GM12874 (cell line): Measurements from ENCODE around the gene LDB2.

ENCODE experiments used
- TF ChIP-seq, protein P1 (sequence below): IDR thresholded peaks from 2 replicates; pipeline ENCODE4 v1.5.1; 2011; ENCODE audit warnings: low read depth, mild to moderate bottlenecking, control low read depth, low read length, moderate library complexity; ENCODE audit not compliant: insufficient read depth

LDB2 gene

DNA sequence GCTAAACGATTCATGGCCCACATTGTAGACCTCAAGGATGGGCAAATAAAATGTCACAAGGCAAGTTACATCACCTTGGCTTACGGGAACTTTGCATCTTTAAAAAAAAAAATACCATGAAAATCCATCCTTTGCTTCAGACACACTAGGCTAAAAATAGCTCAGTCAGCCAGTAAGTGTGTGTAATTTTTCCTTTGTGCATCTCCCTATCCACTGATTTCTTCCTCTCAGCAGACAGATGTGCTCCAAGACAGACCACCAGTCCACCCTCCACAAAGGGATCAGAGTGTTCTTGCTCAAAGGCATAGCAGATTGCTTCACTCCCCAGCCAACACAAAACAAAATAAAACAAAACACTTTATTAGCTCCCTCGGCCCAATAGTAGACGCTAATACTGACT is 14.6 kb downstream of the LDB2 start:
- TF ChIP-seq, protein P1, sequence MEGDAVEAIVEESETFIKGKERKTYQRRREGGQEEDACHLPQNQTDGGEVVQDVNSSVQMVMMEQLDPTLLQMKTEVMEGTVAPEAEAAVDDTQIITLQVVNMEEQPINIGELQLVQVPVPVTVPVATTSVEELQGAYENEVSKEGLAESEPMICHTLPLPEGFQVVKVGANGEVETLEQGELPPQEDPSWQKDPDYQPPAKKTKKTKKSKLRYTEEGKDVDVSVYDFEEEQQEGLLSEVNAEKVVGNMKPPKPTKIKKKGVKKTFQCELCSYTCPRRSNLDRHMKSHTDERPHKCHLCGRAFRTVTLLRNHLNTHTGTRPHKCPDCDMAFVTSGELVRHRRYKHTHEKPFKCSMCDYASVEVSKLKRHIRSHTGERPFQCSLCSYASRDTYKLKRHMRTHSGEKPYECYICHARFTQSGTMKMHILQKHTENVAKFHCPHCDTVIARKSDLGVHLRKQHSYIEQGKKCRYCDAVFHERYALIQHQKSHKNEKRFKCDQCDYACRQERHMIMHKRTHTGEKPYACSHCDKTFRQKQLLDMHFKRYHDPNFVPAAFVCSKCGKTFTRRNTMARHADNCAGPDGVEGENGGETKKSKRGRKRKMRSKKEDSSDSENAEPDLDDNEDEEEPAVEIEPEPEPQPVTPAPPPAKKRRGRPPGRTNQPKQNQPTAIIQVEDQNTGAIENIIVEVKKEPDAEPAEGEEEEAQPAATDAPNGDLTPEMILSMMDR = no peak

DNA sequence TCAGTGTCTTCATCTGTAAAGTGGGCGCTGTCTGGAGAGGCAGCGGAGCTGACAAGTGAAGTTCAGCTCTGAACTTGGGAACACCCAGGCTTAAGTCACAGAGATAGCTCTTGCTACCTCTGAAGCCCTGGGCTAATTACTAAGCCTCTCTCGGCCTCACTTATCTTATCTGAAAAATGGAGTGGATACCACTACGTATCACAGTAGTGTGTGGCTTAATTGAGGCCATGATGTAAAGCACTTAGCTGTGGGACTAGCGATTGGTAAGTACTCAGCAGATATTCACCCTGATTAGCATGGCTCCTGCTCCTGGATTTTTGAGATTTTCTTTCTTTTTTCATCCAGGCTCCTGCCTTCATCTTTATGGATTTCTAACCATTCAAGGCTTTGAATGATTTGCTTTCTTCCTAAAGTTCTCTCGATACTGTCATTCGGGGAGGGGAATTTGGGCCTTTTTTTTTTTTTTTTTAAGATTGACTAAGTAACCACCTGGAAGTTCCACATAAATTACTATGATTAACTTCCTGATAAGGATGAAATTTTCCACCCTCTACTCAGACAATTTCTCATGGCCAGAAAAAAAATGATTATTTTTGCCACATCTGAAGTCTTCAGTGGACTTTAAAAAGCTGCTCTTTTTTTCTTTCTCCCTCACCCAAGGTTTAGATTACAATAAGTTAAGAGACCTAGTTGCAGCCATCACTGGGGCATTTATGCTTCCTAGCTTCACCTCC is 17.1 kb downstream of the LDB2 start:
- TF ChIP-seq, protein P1 = no peak

DNA sequence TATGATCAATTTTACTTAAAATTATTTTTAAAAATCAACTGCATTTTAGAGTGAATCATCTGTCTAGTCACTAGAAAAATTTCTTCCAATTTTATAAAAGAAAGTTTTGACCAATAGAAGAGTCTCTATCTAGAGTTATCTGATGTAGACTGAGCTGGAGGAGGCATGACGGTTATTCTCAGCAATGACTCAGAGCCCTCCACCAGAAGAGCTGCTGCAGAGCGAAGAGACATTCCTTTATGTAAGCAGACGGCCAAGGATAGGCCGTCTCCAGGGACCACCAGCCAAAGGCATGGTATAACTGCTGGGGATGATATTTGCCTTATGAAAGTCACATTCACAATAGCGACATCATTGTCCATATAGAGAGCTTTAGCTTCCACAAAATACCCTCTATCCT is 23.0 kb downstream of the LDB2 start:
- TF ChIP-seq, protein P1 = no peak

DNA sequence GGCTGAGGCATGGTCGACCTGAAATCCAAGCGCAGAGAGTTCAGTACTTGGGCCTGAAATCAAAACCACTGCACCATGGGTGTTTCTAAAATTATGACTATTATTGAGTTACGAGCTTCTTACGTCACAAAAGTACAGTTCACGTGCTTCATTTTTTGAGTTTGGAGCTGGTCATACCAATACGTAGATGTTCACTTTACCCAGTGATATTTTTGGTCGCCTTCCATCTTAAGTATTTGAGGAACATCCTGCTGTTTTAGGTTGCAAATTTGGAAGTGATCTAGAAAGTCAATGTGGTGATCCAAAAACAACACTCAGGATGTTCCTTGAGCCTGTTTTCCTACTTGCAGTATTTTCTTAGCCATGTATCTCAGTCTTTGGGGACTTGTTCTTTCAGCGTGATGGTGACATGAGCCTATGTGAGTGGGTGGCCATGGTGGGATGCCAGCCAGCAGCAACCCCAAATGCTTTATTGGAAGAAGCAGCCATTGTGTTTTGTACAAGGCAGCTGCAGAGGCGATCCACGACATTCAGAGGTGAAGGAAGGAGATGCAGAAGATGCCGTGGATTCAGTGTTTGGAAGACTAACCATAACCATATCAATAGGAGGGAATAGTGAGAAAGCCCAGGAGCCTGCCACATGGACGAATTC is 28.7 kb downstream of the LDB2 start:
- TF ChIP-seq, protein P1 = no peak

DNA sequence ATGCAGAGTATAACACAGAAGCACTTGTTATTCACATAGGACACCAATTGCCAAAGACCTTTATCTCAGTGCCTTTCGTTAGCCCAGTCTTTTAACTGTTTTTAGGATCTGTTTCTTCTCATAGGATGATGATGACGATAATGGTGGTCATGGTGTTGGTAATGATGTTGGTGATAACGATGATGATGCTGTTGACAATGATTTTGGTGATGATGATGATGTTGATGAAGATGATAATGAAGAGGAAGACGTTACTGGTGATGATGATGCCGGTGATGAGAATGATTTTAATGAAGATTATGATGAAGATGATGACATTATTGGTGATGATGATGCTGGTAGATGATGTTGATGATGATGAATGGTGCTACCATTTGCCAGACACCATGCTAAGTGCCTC is 29.8 kb downstream of the LDB2 start:
- TF ChIP-seq, protein P1 = no peak

DNA sequence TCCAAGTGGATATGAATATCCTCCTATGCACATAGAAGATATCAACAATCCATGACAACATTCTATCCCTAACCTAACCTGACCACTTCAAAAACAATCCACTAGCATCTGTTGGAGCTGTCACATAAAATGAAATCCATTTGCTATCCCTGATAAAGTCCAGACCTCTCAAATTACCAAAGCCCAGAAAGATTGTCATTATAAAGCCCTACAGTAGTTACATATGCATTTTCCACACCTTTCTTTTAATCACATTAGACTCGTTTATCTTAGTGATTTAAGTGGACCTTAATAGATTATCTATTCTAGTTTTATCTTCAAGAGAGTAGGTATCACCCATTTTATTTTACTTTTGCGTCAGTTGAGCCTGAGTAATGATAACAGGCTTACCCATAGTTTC is 30.6 kb downstream of the LDB2 start:
- TF ChIP-seq, protein P1 = no peak

DNA sequence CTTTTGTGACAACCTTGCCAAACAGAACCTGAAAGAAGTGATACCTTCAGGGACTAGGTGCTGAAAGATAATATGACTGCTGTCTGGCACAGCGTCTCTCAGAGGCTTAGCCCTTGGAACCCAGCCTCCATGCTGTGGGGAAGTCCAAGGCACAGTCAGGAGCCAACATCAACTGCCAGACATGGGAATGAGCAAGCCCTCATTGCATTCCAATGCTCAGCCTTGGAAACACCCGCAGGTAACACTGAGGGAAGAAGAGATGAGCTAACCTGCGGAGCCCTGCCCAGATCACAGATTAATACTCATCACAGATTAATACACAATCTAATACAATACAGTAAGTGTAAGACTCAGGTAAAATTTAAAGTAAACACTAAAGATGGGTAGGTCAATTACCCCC is 31.5 kb downstream of the LDB2 start:
- TF ChIP-seq, protein P1 = no peak
